K562 (cell line): ENCODE measurements around the gene FGF1. TPM values are rescaled to one million over a fixed set of nuclear protein-coding genes. Genes with fewer than 3 reads are reported as not detected.

Experiments used
- ATAC-seq: fragments of 200-7000 bp; cut with Tn5 transposase; 3 replicates; pipeline ENCODE4 v1.9.1; 2020; ENCODE audit warnings: moderate library complexity
- BruUV-seq: library from RNA; stranded (reverse); fragments of 400-500 nt; replicated peaks from 2 replicates; lab custom pipeline; 2021; lab: Mats Ljungman, UMichigan
- CTCF ChIA-PET: fragments of 300-600 bp; formaldehyde crosslinking; extraction: SDS; loops from one replicate; lab custom pipeline; 2021; ENCODE audit warnings: low intra/inter-chr PET ratio; lab: Yijun Ruan, JAX
- POLR2A ChIA-PET: fragments of 300-600, 350-650 bp; sonication (Branson Sonifier 250); formaldehyde crosslinking; extraction: SDS; loops from one replicate; lab custom pipeline; 2021; ENCODE audit warnings: antibody characterized with exemption, inconsistent platforms; lab: Yijun Ruan, JAX
- DNase-seq, 4 experiments: peaks; one replicate each; pipeline versions ENCODE4 v3.0.0 to v3.0.0-alpha.2; 2011 to 2018; ENCODE audit warnings: low spot score in 3 of 4, mixed read lengths in 3 of 4; ENCODE audit errors: extremely low read depth in 1 of 4
- FAIRE-seq: peaks from 2 replicates; lab custom pipeline; 2011; peaks lifted over from hg19 to GRCh38; lab: Jason Lieb, UNC
- H2AFZ ChIP-seq: 2 replicates; pipeline ENCODE4 v1.6.0; 2011; ENCODE audit warnings: low read depth, low read length, control low read depth, inconsistent platforms
- H3K27ac ChIP-seq: fragments of 200-600 bp; 3 replicates; pipeline ENCODE4 v1.8.0; 2011; ENCODE audit warnings: low read depth, mild to moderate bottlenecking, control low read depth, inconsistent platforms, low read length, moderate library complexity, mixed read lengths; ENCODE audit errors: extremely low read depth
- H3K27me3 ChIP-seq, 2 experiments: fragments of 300-600 bp in 1 of 2; 2 replicates in 1 of 2; 3 replicates in 1 of 2; pipeline versions ENCODE4 v1.6.0 to v1.8.0; 2011; ENCODE audit warnings: inconsistent platforms in 2 of 2, low read length in 2 of 2, mild to moderate bottlenecking in 1 of 2, mixed read lengths in 1 of 2, moderate library complexity in 1 of 2; ENCODE audit not compliant: control insufficient read depth in 2 of 2, insufficient read depth in 2 of 2
- H3K36me3 ChIP-seq: fragments of 300-600 bp; 3 replicates; pipeline ENCODE4 v1.8.0; 2011; ENCODE audit warnings: mild to moderate bottlenecking, low read length, inconsistent platforms; ENCODE audit not compliant: control insufficient read depth, insufficient read depth
- H3K4me1 ChIP-seq, 2 experiments: fragments of 200-600 bp in 1 of 2; replicated peaks in 1 of 2; 2 replicates in 1 of 2; 3 replicates in 1 of 2; pipeline versions ENCODE4 v1.5.1 to v1.8.0; 2011; ENCODE audit warnings: inconsistent platforms in 2 of 2, low read length in 2 of 2, mild to moderate bottlenecking in 1 of 2, mixed read lengths in 1 of 2, moderate library complexity in 1 of 2; ENCODE audit not compliant: control insufficient read depth in 2 of 2, insufficient read depth in 2 of 2
- H3K4me2 ChIP-seq: 2 replicates; pipeline ENCODE4 v1.6.1; 2011; ENCODE audit warnings: low read length, control low read depth, inconsistent platforms, mixed read lengths; ENCODE audit not compliant: insufficient read depth
- H3K4me3 ChIP-seq: fragments of 200-600 bp; sonication (generic), shearing (Covaris generic); 2 replicates; pipeline ENCODE4 v1.5.1; 2016; ENCODE audit warnings: control low read depth, inconsistent platforms
- H3K79me2 ChIP-seq: fragments of 200-600 bp; 3 replicates; pipeline ENCODE4 v1.8.0; 2011; ENCODE audit warnings: low read length, inconsistent platforms; ENCODE audit not compliant: control insufficient read depth, insufficient read depth
- H3K9ac ChIP-seq, 2 experiments: 2 replicates each; pipeline versions ENCODE4 v1.6.0 to v1.6.1; 2011; ENCODE audit warnings: low read depth in 2 of 2, low read length in 2 of 2, control low read depth in 1 of 2, inconsistent platforms in 1 of 2, mild to moderate bottlenecking in 1 of 2, mixed read lengths in 1 of 2; ENCODE audit not compliant: insufficient read depth in 1 of 2
- H3K9me1 ChIP-seq: one replicate; pipeline ENCODE4 v1.6.0; 2011; ENCODE audit warnings: inconsistent platforms, mild to moderate bottlenecking, low read length, moderate library complexity; ENCODE audit not compliant: control insufficient read depth, insufficient read depth
- H3K9me3 ChIP-seq: replicated peaks from 2 replicates; pipeline ENCODE4 v1.5.1; 2011; ENCODE audit warnings: low read depth, low read length, inconsistent platforms; ENCODE audit not compliant: control insufficient read depth, insufficient read depth
- H4K20me1 ChIP-seq: replicated peaks from 2 replicates; pipeline ENCODE4 v1.6.1; 2011; ENCODE audit warnings: low read length, inconsistent platforms, mixed read lengths; ENCODE audit not compliant: control insufficient read depth, insufficient read depth
- ASH1L ChIP-seq: fragments of 450-650 bp; IDR thresholded peaks from 2 replicates; pipeline ENCODE4 v1.6.1; 2018; ENCODE audit warnings: borderline replicate concordance, mild to moderate bottlenecking, low read depth; ENCODE audit not compliant: partially characterized antibody
- MCM7 ChIP-seq, 2 experiments: fragments of 450-650 bp; IDR thresholded peaks; 2 replicates each; pipeline ENCODE4 v1.6.1; 2016 to 2018
- MED1 ChIP-seq: sonication (generic); formaldehyde crosslinking; IDR thresholded peaks from 2 replicates; pipeline ENCODE4 v1.8.1; 2023; ENCODE audit warnings: missing genetic modification reagents, borderline replicate concordance
- POLR3A ChIP-seq: IDR thresholded peaks from 2 replicates; pipeline ENCODE4 v1.6.1; 2011; ENCODE audit warnings: borderline replicate concordance, mild to moderate bottlenecking, moderate library complexity; ENCODE audit not compliant: insufficient read length, insufficient read depth; ENCODE audit errors: extremely low read depth
- POLR3G ChIP-seq: IDR thresholded peaks from 2 replicates; pipeline ENCODE4 v1.6.1; 2011; ENCODE audit not compliant: insufficient read length, insufficient replicate concordance; ENCODE audit errors: extremely low read depth
- ZNF584 ChIP-seq: fragments of 200-800 bp; sonication (Bioruptor generic); IDR thresholded peaks from 2 replicates; pipeline ENCODE4 v1.6.1; 2016; ENCODE audit warnings: low read depth, mild to moderate bottlenecking, missing genetic modification characterization, missing compliant biosample characterization
- WGBS: fragments of 100-300 bp; shearing (Covaris generic); methylation state at CpG from one replicate; pipeline ENCODE4 v1.1.6; 2016; ENCODE audit warnings: low coverage, mixed read lengths; ENCODE audit not compliant: insufficient coverage; ENCODE audit errors: missing lambda C conversion rate; 5-methylcytosine and 5-hydroxymethylcytosine counted together
- in situ Hi-C: fragments of 300-500 bp; cut with MboI; formaldehyde crosslinking; loops from 4 replicates; pipeline ENCODE4 v1.15.0; 2018; ENCODE audit warnings: inconsistent platforms, mixed read lengths
- intact Hi-C: fragments of 100-400 bp; cut with micrococcal nuclease; formaldehyde crosslinking; loops from 2 replicates; pipeline ENCODE4 v1.14.2; 2022
- polyA plus RNA-seq, 8 experiments: library from polyadenylated mRNA; depleted of rRNA in 4 of 8; stranded (reverse) in 5 of 8; unstranded in 3 of 8; fragments of >200 nt; fragmentation: Nextera tagmentation in 2 of 8; fragmentation: Illumina TruSeq in 1 of 8; extraction: Ambion mirVana in 2 of 8; extraction: Trizol in 1 of 8; gene quantifications; 2 replicates each; pipeline versions ENCODE4 v1.2.1 to v1.2.3, GENCODE V29; 2011 to 2014; ENCODE audit warnings: inconsistent platforms in 1 of 8, missing spikeins in 1 of 8
- total RNA-seq, 7 experiments: library from RNA; depleted of rRNA in 6 of 7; stranded (reverse); fragments of >200 nt in 6 of 7; fragmentation: Illumina TruSeq in 2 of 7; extraction: Trizol in 2 of 7; gene quantifications; 2 replicates each; pipeline versions ENCODE4 v1.2.1 to v1.2.3, GENCODE V29; 2011 to 2021; ENCODE audit warnings: low replicate concordance in 1 of 7

Gene FGF1
- total and polyA plus RNA-seq, 9 of the 15 experiments (the other 6 are each of a cell fraction or from before 2014, with no cell fraction given): not detected

DNA sequence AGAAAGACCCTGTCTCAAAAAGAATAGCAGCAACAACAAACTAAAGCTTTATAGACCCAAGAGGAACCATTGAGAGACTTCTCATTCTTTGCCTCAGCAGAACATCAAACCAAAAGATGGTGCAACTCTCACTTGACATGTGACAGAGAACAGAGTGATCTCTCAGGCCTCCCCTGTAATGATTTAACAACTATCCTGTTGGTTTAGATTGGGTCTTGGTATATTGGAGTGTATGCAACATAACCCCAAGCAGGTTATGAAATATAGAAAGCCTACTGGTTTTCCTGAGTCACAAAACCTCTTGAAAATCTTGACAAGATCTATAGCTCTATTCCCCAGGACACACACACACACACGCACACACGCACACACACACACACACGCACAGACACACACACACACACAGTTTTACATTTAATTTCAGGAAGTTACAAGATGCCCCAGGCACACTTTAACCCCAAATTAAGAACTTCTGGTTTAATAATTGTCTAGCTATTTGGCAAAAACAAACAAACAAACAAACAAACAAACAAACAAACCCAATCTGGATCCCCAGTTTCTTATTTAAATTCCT, 6.5 kb upstream of the FGF1 start:
- no peak for TF ChIP-seq MED1
- TF ChIP-seq ZNF584 (CRISPR knock-in tag): no peak
- no peak for TF ChIP-seq ASH1L
- no peak for TF ChIP-seq POLR3G
- no peak for TF ChIP-seq POLR3A
- TF ChIP-seq MCM7 (IDR thresholded peaks at IDR 0.05): no peak
- Histone ChIP-seq H3K27me3 (peaks cover 13 to 17% of the 10 kb centered on the region in 2 experiments; a peak in 4 of 5 replicates), H3K4me3 (no peak overlapping the region), H3K36me3 (no peaks in the 10 kb centered on the region), H2AFZ (no peak overlapping the region), H3K4me1 (no peaks in the 10 kb centered on the region), H3K9ac (no peak overlapping the region), H4K20me1 (no peaks in the 10 kb centered on the region), H3K9me1 (no peaks in the 10 kb centered on the region), H3K27ac (no peak overlapping the region), H3K4me2 (no peak overlapping the region), H3K9me3 (no peaks in the 10 kb centered on the region), H3K79me2 (no peaks in the 10 kb centered on the region)
- WGBS: 0% methylated on average over 3 of the region's 3 CpGs
- no TSS peak for BruUV-seq
- intact Hi-C loops (no loop called here), in situ Hi-C loops (loop anchor here (10.0 kb wide), 2 partner anchors 108 to 528 kb away; no protein-coding TSS in a partner anchor)
- DNase-seq (no peak), FAIRE-seq (no peak), ATAC-seq (no peak)
- ChIA-PET POLR2A (no interaction called here), CTCF (interaction anchor here (0.6 kb wide), 1 partner anchor 43 kb away, joined by 3 read pairs; no protein-coding TSS in a partner anchor)
